Caco-2 (cell line): ENCODE measurements around the gene BTBD8. TPM values are rescaled to one million over a fixed set of nuclear protein-coding genes. Genes with fewer than 3 reads are reported as not detected.

ENCODE experiments used
- BruUV-seq: library from RNA; stranded (reverse); fragments of 400-500 nt; replicated peaks from 2 replicates; lab custom pipeline; 2021; lab: Mats Ljungman, UMichigan
- CTCF ChIA-PET: fragments of 300-600 bp; sonication (Branson Sonifier 250); formaldehyde crosslinking; loops from one replicate; lab custom pipeline; 2022; ENCODE audit warnings: antibody characterized with exemption; lab: Charles Lee
- POLR2A ChIA-PET: fragments of 300-600 bp; sonication (Branson Sonifier 250); formaldehyde crosslinking; loops from one replicate; lab custom pipeline; 2022; ENCODE audit warnings: antibody characterized with exemption; lab: Charles Lee
- DNase-seq, 2 experiments: peaks; one replicate each; pipeline versions ENCODE4 v3.0.0 to v3.0.0-alpha.2; 2020 to 2022
- H3K27me3 ChIP-seq: replicated peaks from 2 replicates; pipeline ENCODE4 v1.6.0; 2011; ENCODE audit warnings: low read length; ENCODE audit not compliant: control insufficient read depth, insufficient read depth
- H3K36me3 ChIP-seq: 2 replicates; pipeline ENCODE4 v1.5.1; 2011; ENCODE audit warnings: low read length; ENCODE audit not compliant: control insufficient read depth, insufficient read depth
- H3K4me1 ChIP-seq: fragments of 250-450 bp; sonication (Bioruptor Pico); 2 replicates; pipeline ENCODE4 v1.5.1; 2020; ENCODE audit warnings: mild to moderate bottlenecking
- H3K4me3 ChIP-seq: 2 replicates; pipeline ENCODE4 v1.5.1; 2011; ENCODE audit warnings: low read depth, mild to moderate bottlenecking, control low read depth, low read length
- H3K9me3 ChIP-seq: fragments of 250-450 bp; sonication (Bioruptor Pico); 2 replicates; pipeline ENCODE4 v1.5.1; 2020; ENCODE audit warnings: mild to moderate bottlenecking, moderate library complexity
- H3K27ac Mint-ChIP-seq: one replicate; pipeline ENCODE4 v1.8.0; 2022; ENCODE audit warnings: mixed read lengths; ENCODE audit not compliant: unreplicated experiment
- H3K27me3 Mint-ChIP-seq: one replicate; pipeline ENCODE4 v1.8.0; 2022; ENCODE audit warnings: mixed read lengths; ENCODE audit not compliant: insufficient read depth, unreplicated experiment
- H3K36me3 Mint-ChIP-seq: one replicate; pipeline ENCODE4 v1.8.0; 2022; ENCODE audit warnings: mild to moderate bottlenecking, mixed read lengths; ENCODE audit not compliant: insufficient read depth, unreplicated experiment
- H3K4me1 Mint-ChIP-seq: one replicate; pipeline ENCODE4 v1.8.0; 2022; ENCODE audit warnings: low read depth, mixed read lengths; ENCODE audit not compliant: unreplicated experiment
- H3K4me3 Mint-ChIP-seq: one replicate; pipeline ENCODE4 v1.8.0; 2022; ENCODE audit warnings: mild to moderate bottlenecking, moderate library complexity, mixed read lengths; ENCODE audit not compliant: unreplicated experiment
- H3K9me3 Mint-ChIP-seq: one replicate; pipeline ENCODE4 v1.8.0; 2022; ENCODE audit warnings: mixed read lengths; ENCODE audit not compliant: unreplicated experiment
- intact Hi-C: fragments of 100-400 bp; cut with micrococcal nuclease; formaldehyde crosslinking; loops from one replicate; pipeline ENCODE4 v1.10.0; 2022; ENCODE audit not compliant: unreplicated experiment
- total RNA-seq: library from RNA; stranded (reverse); gene quantifications from 2 replicates; pipeline ENCODE4 v1.2.3, GENCODE V29; 2022
- TF ChIP-seq, protein P1 (sequence below), 2 experiments: fragments of 200-600 bp in 1 of 2; IDR thresholded peaks; 1 replicate in 1 of 2; 2 replicates in 1 of 2; pipeline versions ENCODE4 v1.5.1 to v1.8.0; 2011 to 2022; ENCODE audit warnings: antibody characterized with exemption in 1 of 2, control low read depth in 1 of 2, inconsistent platforms in 1 of 2, low read depth in 1 of 2, low read length in 1 of 2, mild to moderate bottlenecking in 1 of 2, moderate library complexity in 1 of 2; ENCODE audit not compliant: insufficient read depth in 1 of 2, severe bottlenecking in 1 of 2, unreplicated experiment in 1 of 2

Gene BTBD8
- total RNA-seq, 1 experiment from 2014 or later = 1.1 TPM

DNA sequence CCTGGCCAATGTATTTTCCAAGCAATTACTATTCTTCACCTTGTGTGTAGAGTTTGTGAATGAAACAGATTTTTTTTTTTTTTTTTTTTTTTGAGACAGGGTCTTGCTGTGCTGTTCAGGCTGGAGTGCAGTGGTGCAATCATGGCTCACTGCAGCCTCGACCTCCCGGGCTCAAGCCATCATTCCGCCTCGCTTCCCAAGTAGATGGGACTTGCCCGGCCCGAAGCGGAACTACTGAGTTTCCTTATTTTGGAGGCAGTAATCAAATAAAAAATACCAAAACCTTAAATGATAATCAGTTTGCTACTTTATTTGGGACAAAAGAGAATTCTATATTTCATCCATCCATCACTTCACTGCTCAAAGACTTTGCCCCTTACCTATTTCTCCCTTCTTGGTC lies 704 bp upstream of the BTBD8 start:
- H3K27me3 Mint-ChIP-seq = peaks cover 2% of the 10 kb centered on the region

DNA sequence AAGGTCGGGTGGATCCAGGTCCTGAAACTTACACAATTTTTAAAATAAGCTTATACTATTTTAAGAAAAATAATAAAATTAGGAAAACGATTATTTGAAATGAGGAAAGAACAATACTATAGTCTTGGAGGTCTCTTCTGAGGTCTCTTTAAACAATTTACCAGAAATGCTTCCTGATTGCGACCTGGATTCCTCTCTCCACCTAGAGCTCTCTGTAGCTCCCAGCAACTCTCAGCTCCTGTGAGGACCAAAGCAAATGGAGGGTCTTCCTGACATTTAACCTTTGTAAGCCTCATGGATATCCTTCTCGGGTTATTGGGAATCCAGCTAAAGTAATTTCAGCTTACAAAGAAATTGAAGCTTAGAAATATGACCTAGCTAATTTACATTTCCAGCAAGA lies 886 bp downstream of the BTBD8 start:
- Mint-ChIP-seq H3K36me3 (no peaks in the 10 kb centered on the region), H3K9me3 (peaks cover 11% of the 10 kb centered on the region), H3K4me1 (no peaks in the 10 kb centered on the region), H3K27ac (peak overlapping the region; percentile 90), H3K4me3 (peak overlapping the region; percentile 81), H3K27me3 (no peaks in the 10 kb centered on the region)
- BruUV-seq = no TSS peak
- H3K9me3 ChIP-seq = no peaks in the 10 kb centered on the region
- POLR2A ChIA-PET = interaction anchor here (0.6 kb wide), 1 partner anchor 130 kb away, joined by 4 read pairs; no protein-coding TSS in a partner anchor
- TF ChIP-seq, protein P1, sequence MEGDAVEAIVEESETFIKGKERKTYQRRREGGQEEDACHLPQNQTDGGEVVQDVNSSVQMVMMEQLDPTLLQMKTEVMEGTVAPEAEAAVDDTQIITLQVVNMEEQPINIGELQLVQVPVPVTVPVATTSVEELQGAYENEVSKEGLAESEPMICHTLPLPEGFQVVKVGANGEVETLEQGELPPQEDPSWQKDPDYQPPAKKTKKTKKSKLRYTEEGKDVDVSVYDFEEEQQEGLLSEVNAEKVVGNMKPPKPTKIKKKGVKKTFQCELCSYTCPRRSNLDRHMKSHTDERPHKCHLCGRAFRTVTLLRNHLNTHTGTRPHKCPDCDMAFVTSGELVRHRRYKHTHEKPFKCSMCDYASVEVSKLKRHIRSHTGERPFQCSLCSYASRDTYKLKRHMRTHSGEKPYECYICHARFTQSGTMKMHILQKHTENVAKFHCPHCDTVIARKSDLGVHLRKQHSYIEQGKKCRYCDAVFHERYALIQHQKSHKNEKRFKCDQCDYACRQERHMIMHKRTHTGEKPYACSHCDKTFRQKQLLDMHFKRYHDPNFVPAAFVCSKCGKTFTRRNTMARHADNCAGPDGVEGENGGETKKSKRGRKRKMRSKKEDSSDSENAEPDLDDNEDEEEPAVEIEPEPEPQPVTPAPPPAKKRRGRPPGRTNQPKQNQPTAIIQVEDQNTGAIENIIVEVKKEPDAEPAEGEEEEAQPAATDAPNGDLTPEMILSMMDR (IDR thresholded peaks at IDR 0.05; ENCODE audit: insufficient read depth in 1 of 2, low read depth in 1 of 2, low read length in 1 of 2, severe bottlenecking in 1 of 2, unreplicated experiment in 1 of 2) = no peak
- no peaks in the 10 kb centered on the region for H3K4me1 ChIP-seq
- intact Hi-C loops = loop anchor here (2.0 kb wide), 1 partner anchor 210 kb away; no protein-coding TSS in a partner anchor
- no peak for DNase-seq
- H3K4me3 ChIP-seq = peak overlapping the region; percentile 50
- H3K27me3 ChIP-seq = no peaks in the 10 kb centered on the region
- CTCF ChIA-PET = no interaction called here
- no peaks in the 10 kb centered on the region for H3K36me3 ChIP-seq

More for the DNA sequence above, 704 bp upstream of the BTBD8 start:
- Mint-ChIP-seq H3K9me3 (peaks cover 1% of the 10 kb centered on the region), H3K4me3 (peak overlapping the region; percentile 81), H3K4me1 (no peaks in the 10 kb centered on the region), H3K27ac (no peak overlapping the region), H3K36me3 (no peaks in the 10 kb centered on the region)
- DNase-seq = no peak
- ChIA-PET POLR2A (no interaction called here), CTCF (no interaction called here)
- Histone ChIP-seq H3K27me3 (no peaks in the 10 kb centered on the region), H3K4me1 (no peaks in the 10 kb centered on the region), H3K9me3 (no peaks in the 10 kb centered on the region), H3K4me3 (no peak overlapping the region; the same call in 1 of the 2 replicates), H3K36me3 (no peaks in the 10 kb centered on the region)
- intact Hi-C loops = no loop called here
- TF ChIP-seq, protein P1 (IDR thresholded peaks at IDR 0.05; ENCODE audit: insufficient read depth in 1 of 2, low read depth in 1 of 2, low read length in 1 of 2, severe bottlenecking in 1 of 2, unreplicated experiment in 1 of 2) = no peak
- BruUV-seq = no TSS peak

DNA sequence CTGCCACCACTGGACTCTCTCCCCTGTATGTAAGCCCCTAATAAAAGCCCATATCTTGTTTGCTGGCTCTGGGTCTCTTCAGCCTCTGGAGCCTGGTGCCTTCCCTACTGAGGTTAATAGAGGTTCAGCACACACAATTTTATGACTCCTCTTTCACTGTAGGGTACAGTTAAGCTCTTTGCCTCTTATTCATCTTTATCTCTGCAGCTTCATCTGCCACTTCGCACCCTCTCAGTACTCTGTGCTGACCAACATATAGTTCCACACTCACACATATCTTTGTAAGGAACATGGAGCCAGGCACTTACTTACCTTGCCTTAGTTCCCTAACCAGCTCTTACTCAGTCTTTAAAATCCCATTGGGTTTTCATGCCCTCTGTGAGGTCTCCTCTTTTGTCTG lies 4.5 kb downstream of the BTBD8 start:
- Mint-ChIP-seq H3K27ac (no peak overlapping the region), H3K4me3 (no peak overlapping the region), H3K4me1 (no peaks in the 10 kb centered on the region), H3K27me3 (no peaks in the 10 kb centered on the region), H3K9me3 (peaks cover 11% of the 10 kb centered on the region), H3K36me3 (no peaks in the 10 kb centered on the region)
- ChIA-PET CTCF (no interaction called here), POLR2A (no interaction called here)
- no peak overlapping the region for H3K4me3 ChIP-seq
- H3K9me3 ChIP-seq = no peaks in the 10 kb centered on the region
- H3K36me3 ChIP-seq = no peaks in the 10 kb centered on the region
- TF ChIP-seq, protein P1 (IDR thresholded peaks at IDR 0.05; ENCODE audit: insufficient read depth in 1 of 2, low read depth in 1 of 2, low read length in 1 of 2, severe bottlenecking in 1 of 2, unreplicated experiment in 1 of 2) = no peak
- no peaks in the 10 kb centered on the region for H3K4me1 ChIP-seq
- no peak for DNase-seq
- intact Hi-C loops = no loop called here
- BruUV-seq = no TSS peak
- H3K27me3 ChIP-seq = no peaks in the 10 kb centered on the region
